ENCODE data around the gene SNRK.

GRCh38 chr3:43270078-43270477 lies 16.3 kb upstream of the SNRK start:
- TF ChIP-seq CTCF (IDR thresholded peaks at IDR 0.05) (no peak), POLR2AphosphoS5 (IDR thresholded peaks at IDR 0.05) (no peak)

Measured in gastroesophageal sphincter (tissue), 3 donors.